K562 (cell line): Measurements from ENCODE around the gene HSD11B1L. TPM values are rescaled to one million over a fixed set of nuclear protein-coding genes. Genes with fewer than 3 reads are reported as not detected.

Experiments used
- EGR1 ChIP-seq: fragments of 450-650 bp; conservative IDR thresholded peaks from 2 replicates; pipeline ENCODE4 v1.6.1; 2017; ENCODE audit warnings: mild to moderate bottlenecking
- FOXK2 ChIP-seq, 2 experiments: fragments of 450-650 bp; IDR thresholded peaks in 1 of 2; conservative IDR thresholded peaks in 1 of 2; 2 replicates each; pipeline ENCODE4 v1.6.1; 2016; ENCODE audit warnings: low read depth in 2 of 2, mild to moderate bottlenecking in 1 of 2
- MEF2A ChIP-seq: IDR thresholded peaks from 2 replicates; pipeline ENCODE4 v1.6.1; 2011; ENCODE audit warnings: low read depth, mild to moderate bottlenecking, low read length, moderate library complexity; ENCODE audit not compliant: control insufficient read depth
- MTA1 ChIP-seq: fragments of 450-650 bp; IDR thresholded peaks from 2 replicates; pipeline ENCODE4 v1.6.1; 2017; ENCODE audit warnings: borderline replicate concordance
- RAD51 ChIP-seq: fragments of 450-650 bp; IDR thresholded peaks from 2 replicates; pipeline ENCODE4 v1.7.1; 2016; ENCODE audit warnings: low read depth, mild to moderate bottlenecking, borderline replicate concordance
- RBFOX2 ChIP-seq: fragments of 200-400 bp; formaldehyde crosslinking; IDR thresholded peaks from 2 replicates; pipeline ENCODE4 v1.6.1; 2017; ENCODE audit warnings: low read depth, mild to moderate bottlenecking, low read length, moderate library complexity
- STAT6 ChIP-seq: sonication (generic); formaldehyde crosslinking; IDR thresholded peaks from 2 replicates; pipeline ENCODE4 v1.8.1; 2023; ENCODE audit warnings: mild to moderate bottlenecking, missing genetic modification reagents
- TEAD2 ChIP-seq: fragments of 450-650 bp; IDR thresholded peaks from 2 replicates; pipeline ENCODE4 v1.6.1; 2016; ENCODE audit warnings: missing genetic modification characterization, control low read depth, missing compliant biosample characterization
- ZC3H8 ChIP-seq: fragments of 450-650 bp; IDR thresholded peaks from 2 replicates; pipeline ENCODE4 v1.6.1; 2017
- ZNF584 ChIP-seq: fragments of 200-800 bp; sonication (Bioruptor generic); IDR thresholded peaks from 2 replicates; pipeline ENCODE4 v1.6.1; 2016; ENCODE audit warnings: low read depth, mild to moderate bottlenecking, missing genetic modification characterization, missing compliant biosample characterization
- ZSCAN32 ChIP-seq: fragments of 450-650 bp; formaldehyde crosslinking; IDR thresholded peaks from 2 replicates; pipeline ENCODE4 v1.4.0; 2020; ENCODE audit warnings: mild to moderate bottlenecking, moderate library complexity
- polyA plus RNA-seq, 8 experiments: library from polyadenylated mRNA; depleted of rRNA in 4 of 8; stranded (reverse) in 5 of 8; unstranded in 3 of 8; fragments of >200 nt; fragmentation: Nextera tagmentation in 2 of 8; fragmentation: Illumina TruSeq in 1 of 8; extraction: Ambion mirVana in 2 of 8; extraction: Trizol in 1 of 8; gene quantifications; 2 replicates each; pipeline versions ENCODE4 v1.2.1 to v1.2.3, GENCODE V29; 2011 to 2014; ENCODE audit warnings: inconsistent platforms in 1 of 8, missing spikeins in 1 of 8
- total RNA-seq, 7 experiments: library from RNA; depleted of rRNA in 6 of 7; stranded (reverse); fragments of >200 nt in 6 of 7; fragmentation: Illumina TruSeq in 2 of 7; extraction: Trizol in 2 of 7; gene quantifications; 2 replicates each; pipeline versions ENCODE4 v1.2.1 to v1.2.3, GENCODE V29; 2011 to 2021; ENCODE audit warnings: low replicate concordance in 1 of 7
- TF ChIP-seq, protein P1 (sequence below), 2 experiments: fragments of 450-650 bp in 1 of 2; sonication (generic) in 1 of 2; formaldehyde crosslinking in 1 of 2; IDR thresholded peaks; 2 replicates each; pipeline versions ENCODE4 v1.7.1 to v1.9.0; 2016 to 2022; ENCODE audit warnings: inconsistent platforms in 1 of 2, mild to moderate bottlenecking in 1 of 2, missing genetic modification reagents in 1 of 2

The HSD11B1L gene
- total and polyA plus RNA-seq, 9 of the 15 experiments (the other 6 are each of a cell fraction or from before 2014, with no cell fraction given) = 0.31 to 7.7 (median 2.3) TPM

GRCh38 chr19:5718037-5718578 lies 37.3 kb downstream of the HSD11B1L start (continued):
- TF ChIP-seq, protein P1, sequence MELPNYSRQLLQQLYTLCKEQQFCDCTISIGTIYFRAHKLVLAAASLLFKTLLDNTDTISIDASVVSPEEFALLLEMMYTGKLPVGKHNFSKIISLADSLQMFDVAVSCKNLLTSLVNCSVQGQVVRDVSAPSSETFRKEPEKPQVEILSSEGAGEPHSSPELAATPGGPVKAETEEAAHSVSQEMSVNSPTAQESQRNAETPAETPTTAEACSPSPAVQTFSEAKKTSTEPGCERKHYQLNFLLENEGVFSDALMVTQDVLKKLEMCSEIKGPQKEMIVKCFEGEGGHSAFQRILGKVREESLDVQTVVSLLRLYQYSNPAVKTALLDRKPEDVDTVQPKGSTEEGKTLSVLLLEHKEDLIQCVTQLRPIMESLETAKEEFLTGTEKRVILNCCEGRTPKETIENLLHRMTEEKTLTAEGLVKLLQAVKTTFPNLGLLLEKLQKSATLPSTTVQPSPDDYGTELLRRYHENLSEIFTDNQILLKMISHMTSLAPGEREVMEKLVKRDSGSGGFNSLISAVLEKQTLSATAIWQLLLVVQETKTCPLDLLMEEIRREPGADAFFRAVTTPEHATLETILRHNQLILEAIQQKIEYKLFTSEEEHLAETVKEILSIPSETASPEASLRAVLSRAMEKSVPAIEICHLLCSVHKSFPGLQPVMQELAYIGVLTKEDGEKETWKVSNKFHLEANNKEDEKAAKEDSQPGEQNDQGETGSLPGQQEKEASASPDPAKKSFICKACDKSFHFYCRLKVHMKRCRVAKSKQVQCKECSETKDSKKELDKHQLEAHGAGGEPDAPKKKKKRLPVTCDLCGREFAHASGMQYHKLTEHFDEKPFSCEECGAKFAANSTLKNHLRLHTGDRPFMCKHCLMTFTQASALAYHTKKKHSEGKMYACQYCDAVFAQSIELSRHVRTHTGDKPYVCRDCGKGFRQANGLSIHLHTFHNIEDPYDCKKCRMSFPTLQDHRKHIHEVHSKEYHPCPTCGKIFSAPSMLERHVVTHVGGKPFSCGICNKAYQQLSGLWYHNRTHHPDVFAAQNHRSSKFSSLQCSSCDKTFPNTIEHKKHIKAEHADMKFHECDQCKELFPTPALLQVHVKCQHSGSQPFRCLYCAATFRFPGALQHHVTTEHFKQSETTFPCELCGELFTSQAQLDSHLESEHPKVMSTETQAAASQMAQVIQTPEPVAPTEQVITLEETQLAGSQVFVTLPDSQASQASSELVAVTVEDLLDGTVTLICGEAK (IDR thresholded peaks at IDR 0.05) = peak; percentile 53; the same call in 1 of the 2 replicates
- TF ChIP-seq, protein P1 (CRISPR knock-in tag; IDR thresholded peaks at IDR 0.05) = no peak
- TF ChIP-seq ZNF584 (CRISPR knock-in tag) = 0 out of 2 replicates have a peak, but pooled peaks have one; percentile 46
- no peak for TF ChIP-seq ZSCAN32 (CRISPR knock-in tag)
- TF ChIP-seq ZC3H8 = no peak
- no peak for TF ChIP-seq STAT6 (CRISPR knock-in tag)
- peak; percentile 80 for TF ChIP-seq RBFOX2
- peak; percentile 41; the same call in 1 of the 2 replicates for TF ChIP-seq EGR1
- TF ChIP-seq TEAD2 (tag) = no peak
- TF ChIP-seq MEF2A = peak; percentile 47; the same call in 1 of the 2 replicates
- 0 out of 2 replicates have a peak, but pooled peaks have one; percentile 2 for TF ChIP-seq RAD51
- no peak for TF ChIP-seq MTA1
- TF ChIP-seq FOXK2 (conservative IDR thresholded peaks at IDR 0.05 in 1 of 2, IDR thresholded peaks at IDR 0.05 in 1 of 2; ENCODE audit: low read depth in 2 of 2) = peak in 1 of 2 experiments; percentile 40; a peak in 2 of 4 replicates
